Glutamatergic neuron (in vitro differentiated cells): Measurements from ENCODE around the gene PEX14. TPM values are rescaled to one million over a fixed set of nuclear protein-coding genes. Genes with fewer than 3 reads are reported as not detected.

Experiments used
- DNase-seq: peaks from one replicate; pipeline ENCODE4 v3.0.0; 2022
- H3K27ac Mint-ChIP-seq: one replicate; pipeline ENCODE4 v1.8.0; 2020; ENCODE audit warnings: mild to moderate bottlenecking, mixed read lengths, inconsistent platforms; ENCODE audit not compliant: unreplicated experiment
- H3K27me3 Mint-ChIP-seq: one replicate; pipeline ENCODE4 v1.8.0; 2020; ENCODE audit warnings: mild to moderate bottlenecking, moderate library complexity, mixed read lengths, inconsistent platforms; ENCODE audit not compliant: unreplicated experiment
- H3K36me3 Mint-ChIP-seq: one replicate; pipeline ENCODE4 v1.8.0; 2020; ENCODE audit warnings: mild to moderate bottlenecking, mixed read lengths, inconsistent platforms; ENCODE audit not compliant: unreplicated experiment
- H3K4me1 Mint-ChIP-seq: one replicate; pipeline ENCODE4 v1.8.0; 2020; ENCODE audit warnings: mild to moderate bottlenecking, low read depth, mixed read lengths, inconsistent platforms; ENCODE audit not compliant: unreplicated experiment
- H3K4me3 Mint-ChIP-seq: one replicate; pipeline ENCODE4 v1.8.0; 2020; ENCODE audit warnings: mild to moderate bottlenecking, mixed read lengths, inconsistent platforms; ENCODE audit not compliant: unreplicated experiment
- H3K9me3 Mint-ChIP-seq: one replicate; pipeline ENCODE4 v1.8.0; 2020; ENCODE audit warnings: mild to moderate bottlenecking, moderate library complexity, mixed read lengths, inconsistent platforms; ENCODE audit not compliant: unreplicated experiment
- total RNA-seq: library from RNA; stranded (reverse); fragmentation: NEBNext Ultra II Directional; extraction: Animal tissue kit (Norgen Biotek cat#: 25700); gene quantifications from one replicate; pipeline ENCODE4 v1.2.1, GENCODE V29; 2021; ENCODE audit not compliant: unreplicated experiment
- TF ChIP-seq, protein P1 (sequence below): fragments of 200-600 bp; sonication (generic); IDR thresholded peaks from one replicate; pipeline ENCODE4 v1.5.0; 2021; ENCODE audit not compliant: partially characterized antibody, unreplicated experiment

The PEX14 gene
- total RNA-seq, 1 donor from 2014 or later, result 25.8 TPM

DNA sequence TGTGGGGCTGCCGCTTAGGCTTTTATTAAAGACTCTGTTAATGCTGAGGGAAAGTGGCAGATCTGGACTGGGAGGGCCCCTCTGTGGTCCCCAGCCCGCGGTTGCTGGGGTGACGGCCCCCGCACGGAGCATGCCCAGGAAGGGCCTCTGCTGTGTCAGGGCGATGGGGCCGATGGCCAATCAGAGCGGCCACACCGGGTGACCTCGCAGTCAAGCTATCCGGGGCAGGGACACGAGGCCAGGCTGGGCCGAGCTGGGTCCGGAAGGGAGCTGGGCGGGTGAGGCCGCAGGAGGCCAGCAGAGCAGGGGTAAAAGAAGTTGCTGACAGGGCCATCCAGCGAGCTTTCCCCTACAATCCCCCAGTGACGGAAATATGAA lies 176.6 kb downstream of the PEX14 start:
- H3K4me3 Mint-ChIP-seq, result no peak overlapping the region
- no peak overlapping the region for H3K27ac Mint-ChIP-seq
- no peak for DNase-seq
- TF ChIP-seq, protein P1, sequence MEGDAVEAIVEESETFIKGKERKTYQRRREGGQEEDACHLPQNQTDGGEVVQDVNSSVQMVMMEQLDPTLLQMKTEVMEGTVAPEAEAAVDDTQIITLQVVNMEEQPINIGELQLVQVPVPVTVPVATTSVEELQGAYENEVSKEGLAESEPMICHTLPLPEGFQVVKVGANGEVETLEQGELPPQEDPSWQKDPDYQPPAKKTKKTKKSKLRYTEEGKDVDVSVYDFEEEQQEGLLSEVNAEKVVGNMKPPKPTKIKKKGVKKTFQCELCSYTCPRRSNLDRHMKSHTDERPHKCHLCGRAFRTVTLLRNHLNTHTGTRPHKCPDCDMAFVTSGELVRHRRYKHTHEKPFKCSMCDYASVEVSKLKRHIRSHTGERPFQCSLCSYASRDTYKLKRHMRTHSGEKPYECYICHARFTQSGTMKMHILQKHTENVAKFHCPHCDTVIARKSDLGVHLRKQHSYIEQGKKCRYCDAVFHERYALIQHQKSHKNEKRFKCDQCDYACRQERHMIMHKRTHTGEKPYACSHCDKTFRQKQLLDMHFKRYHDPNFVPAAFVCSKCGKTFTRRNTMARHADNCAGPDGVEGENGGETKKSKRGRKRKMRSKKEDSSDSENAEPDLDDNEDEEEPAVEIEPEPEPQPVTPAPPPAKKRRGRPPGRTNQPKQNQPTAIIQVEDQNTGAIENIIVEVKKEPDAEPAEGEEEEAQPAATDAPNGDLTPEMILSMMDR, result no peak
- H3K4me1 Mint-ChIP-seq, result peaks cover 4% of the 10 kb centered on the region
- peaks cover 6% of the 10 kb centered on the region for H3K27me3 Mint-ChIP-seq
- H3K36me3 Mint-ChIP-seq, result no peaks in the 10 kb centered on the region
- peaks cover 3% of the 10 kb centered on the region for H3K9me3 Mint-ChIP-seq

GRCh38 chr1:10651793-10652192 lies 177.0 kb downstream of the PEX14 start:
- H3K27me3 Mint-ChIP-seq, result peaks cover 6% of the 10 kb centered on the region
- H3K36me3 Mint-ChIP-seq, result no peaks in the 10 kb centered on the region
- DNase-seq, result no peak
- H3K4me1 Mint-ChIP-seq, result peaks cover 3% of the 10 kb centered on the region
- no peak overlapping the region for H3K27ac Mint-ChIP-seq
- H3K4me3 Mint-ChIP-seq, result no peak overlapping the region
- H3K9me3 Mint-ChIP-seq, result peaks cover 3% of the 10 kb centered on the region
- TF ChIP-seq, protein P1, result no peak

DNA sequence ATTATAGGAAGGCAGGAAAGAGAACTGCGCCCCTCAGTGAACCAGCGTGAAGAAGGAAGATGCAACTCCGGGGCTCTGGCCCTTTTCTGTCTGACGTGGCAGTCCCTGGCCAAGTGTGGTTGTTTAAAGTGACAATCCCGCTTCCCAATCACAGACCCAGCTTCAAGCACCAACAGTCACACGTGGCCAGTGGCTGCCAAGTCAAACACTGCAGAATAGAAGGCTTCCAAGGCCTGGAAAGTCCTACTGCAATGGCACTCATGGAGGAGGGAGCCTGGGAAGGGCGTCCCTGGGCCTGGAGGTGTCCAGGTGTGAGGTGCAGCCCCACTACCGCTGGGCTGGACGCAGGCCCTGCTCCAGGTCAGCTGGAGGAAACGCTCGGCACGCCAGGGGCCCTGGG lies 177.9 kb downstream of the PEX14 start:
- Mint-ChIP-seq H3K4me3 (no peak overlapping the region), H3K9me3 (peaks cover 3% of the 10 kb centered on the region), H3K27me3 (peaks cover 6% of the 10 kb centered on the region), H3K27ac (no peak overlapping the region), H3K36me3 (no peaks in the 10 kb centered on the region), H3K4me1 (peaks cover 5% of the 10 kb centered on the region)
- TF ChIP-seq, protein P1, result no peak
- no peak for DNase-seq

GRCh38 chr1:10653370-10654125 lies 178.8 kb downstream of the PEX14 start:
- no peak for DNase-seq
- H3K9me3 Mint-ChIP-seq, result peaks cover 3% of the 10 kb centered on the region
- TF ChIP-seq, protein P1, result no peak
- H3K36me3 Mint-ChIP-seq, result no peaks in the 10 kb centered on the region
- H3K4me1 Mint-ChIP-seq, result peaks cover 7% of the 10 kb centered on the region
- H3K27ac Mint-ChIP-seq, result no peak overlapping the region
- peaks cover 6% of the 10 kb centered on the region for H3K27me3 Mint-ChIP-seq
- H3K4me3 Mint-ChIP-seq, result no peak overlapping the region

DNA sequence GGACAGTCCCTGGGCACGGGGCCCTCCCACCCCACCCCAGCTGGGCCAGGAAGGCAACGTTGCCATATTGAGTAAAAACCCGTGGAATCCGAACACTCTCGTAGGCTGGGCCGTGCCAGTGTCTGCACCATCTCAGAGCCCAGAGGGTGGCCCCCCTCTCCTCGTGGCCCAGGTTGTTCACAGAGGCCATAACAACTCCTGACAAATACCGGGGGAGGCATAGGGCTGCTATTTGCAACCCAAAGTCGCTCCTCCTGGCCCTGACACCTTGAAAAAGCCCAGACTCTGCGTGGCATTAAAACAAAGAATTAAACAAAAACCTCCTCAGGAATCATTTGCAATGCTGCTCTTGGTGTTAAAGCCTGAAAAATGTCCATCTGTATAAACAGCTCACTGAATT lies 180.3 kb downstream of the PEX14 start:
- no peak overlapping the region for H3K27ac Mint-ChIP-seq
- H3K4me1 Mint-ChIP-seq, result peaks cover 7% of the 10 kb centered on the region
- H3K36me3 Mint-ChIP-seq, result no peaks in the 10 kb centered on the region
- peaks cover 11% of the 10 kb centered on the region for H3K27me3 Mint-ChIP-seq
- no peak for DNase-seq
- H3K4me3 Mint-ChIP-seq, result no peak overlapping the region
- TF ChIP-seq, protein P1, result no peak
- peaks cover 3% of the 10 kb centered on the region for H3K9me3 Mint-ChIP-seq
